Neural crest cell (in vitro differentiated cells): Measurements from ENCODE around the gene ARHGAP10. TPM values are rescaled to one million over a fixed set of nuclear protein-coding genes. Genes with fewer than 3 reads are reported as not detected.
"Not testable (repeated sequence)": the region's sequence is repeated elsewhere in the genome, so short reads cannot be mapped to it uniquely, and the experiment has no call there.

Source experiments
- DNase-seq: peaks from one replicate; pipeline ENCODE4 v3.0.0; 2021; ENCODE audit warnings: low read depth, mixed read lengths, low spot score
- H3K27ac Mint-ChIP-seq: one replicate; pipeline ENCODE4 v1.8.0; 2021; ENCODE audit warnings: mild to moderate bottlenecking, mixed read lengths; ENCODE audit not compliant: unreplicated experiment
- H3K27me3 Mint-ChIP-seq: 2 replicates; pipeline ENCODE4 v1.8.0; 2021; ENCODE audit warnings: low read depth, mild to moderate bottlenecking, mixed read lengths
- H3K36me3 Mint-ChIP-seq: 2 replicates; pipeline ENCODE4 v1.8.0; 2021; ENCODE audit warnings: low read depth, mild to moderate bottlenecking, mixed read lengths
- H3K4me1 Mint-ChIP-seq: 2 replicates; pipeline ENCODE4 v1.8.0; 2021; ENCODE audit warnings: mixed read lengths
- H3K4me3 Mint-ChIP-seq: one replicate; pipeline ENCODE4 v1.8.0; 2021; ENCODE audit warnings: mild to moderate bottlenecking, mixed read lengths
- H3K9me3 Mint-ChIP-seq: 2 replicates; pipeline ENCODE4 v1.8.0; 2021; ENCODE audit warnings: mixed read lengths
- total RNA-seq: library from RNA; stranded (reverse); gene quantifications from 2 replicates; pipeline ENCODE4 v1.2.1, GENCODE V29; 2021
- TF ChIP-seq, protein P1 (sequence below): fragments of 200-600 bp; sonication (generic); conservative IDR thresholded peaks from 2 replicates; pipeline ENCODE4 v1.5.0; 2021; ENCODE audit warnings: antibody characterized with exemption, mild to moderate bottlenecking

Gene ARHGAP10
- total RNA-seq, 1 donor from 2014 or later: 4.0 TPM

DNA sequence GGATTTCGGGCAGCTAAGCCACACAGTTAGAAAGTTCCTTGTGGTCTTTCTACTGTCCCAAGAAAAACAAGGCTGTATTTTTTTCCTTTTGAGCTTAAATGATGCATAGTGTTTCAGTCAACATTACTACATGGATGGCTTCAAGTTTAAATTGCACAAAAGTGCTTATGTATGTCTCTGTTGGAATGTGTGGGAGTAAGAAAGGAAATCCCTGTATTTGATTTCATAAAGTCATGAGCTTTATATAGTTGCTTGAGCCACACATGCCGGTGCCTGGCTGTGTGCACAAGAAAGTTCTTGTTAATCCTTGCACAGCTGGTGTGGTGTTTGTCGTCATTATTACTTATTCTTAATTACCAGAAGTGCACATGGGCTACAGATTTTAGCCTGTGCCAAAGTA is 262.2 kb downstream of the ARHGAP10 start:
- H3K27ac Mint-ChIP-seq: no peak overlapping the region
- no peaks in the 10 kb centered on the region for H3K9me3 Mint-ChIP-seq
- no peak overlapping the region for H3K4me3 Mint-ChIP-seq
- no peaks in the 10 kb centered on the region for H3K27me3 Mint-ChIP-seq
- no peak for DNase-seq
- TF ChIP-seq, protein P1, sequence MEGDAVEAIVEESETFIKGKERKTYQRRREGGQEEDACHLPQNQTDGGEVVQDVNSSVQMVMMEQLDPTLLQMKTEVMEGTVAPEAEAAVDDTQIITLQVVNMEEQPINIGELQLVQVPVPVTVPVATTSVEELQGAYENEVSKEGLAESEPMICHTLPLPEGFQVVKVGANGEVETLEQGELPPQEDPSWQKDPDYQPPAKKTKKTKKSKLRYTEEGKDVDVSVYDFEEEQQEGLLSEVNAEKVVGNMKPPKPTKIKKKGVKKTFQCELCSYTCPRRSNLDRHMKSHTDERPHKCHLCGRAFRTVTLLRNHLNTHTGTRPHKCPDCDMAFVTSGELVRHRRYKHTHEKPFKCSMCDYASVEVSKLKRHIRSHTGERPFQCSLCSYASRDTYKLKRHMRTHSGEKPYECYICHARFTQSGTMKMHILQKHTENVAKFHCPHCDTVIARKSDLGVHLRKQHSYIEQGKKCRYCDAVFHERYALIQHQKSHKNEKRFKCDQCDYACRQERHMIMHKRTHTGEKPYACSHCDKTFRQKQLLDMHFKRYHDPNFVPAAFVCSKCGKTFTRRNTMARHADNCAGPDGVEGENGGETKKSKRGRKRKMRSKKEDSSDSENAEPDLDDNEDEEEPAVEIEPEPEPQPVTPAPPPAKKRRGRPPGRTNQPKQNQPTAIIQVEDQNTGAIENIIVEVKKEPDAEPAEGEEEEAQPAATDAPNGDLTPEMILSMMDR: no peak
- H3K36me3 Mint-ChIP-seq: no peaks in the 10 kb centered on the region
- H3K4me1 Mint-ChIP-seq: peaks cover 12% of the 10 kb centered on the region

DNA sequence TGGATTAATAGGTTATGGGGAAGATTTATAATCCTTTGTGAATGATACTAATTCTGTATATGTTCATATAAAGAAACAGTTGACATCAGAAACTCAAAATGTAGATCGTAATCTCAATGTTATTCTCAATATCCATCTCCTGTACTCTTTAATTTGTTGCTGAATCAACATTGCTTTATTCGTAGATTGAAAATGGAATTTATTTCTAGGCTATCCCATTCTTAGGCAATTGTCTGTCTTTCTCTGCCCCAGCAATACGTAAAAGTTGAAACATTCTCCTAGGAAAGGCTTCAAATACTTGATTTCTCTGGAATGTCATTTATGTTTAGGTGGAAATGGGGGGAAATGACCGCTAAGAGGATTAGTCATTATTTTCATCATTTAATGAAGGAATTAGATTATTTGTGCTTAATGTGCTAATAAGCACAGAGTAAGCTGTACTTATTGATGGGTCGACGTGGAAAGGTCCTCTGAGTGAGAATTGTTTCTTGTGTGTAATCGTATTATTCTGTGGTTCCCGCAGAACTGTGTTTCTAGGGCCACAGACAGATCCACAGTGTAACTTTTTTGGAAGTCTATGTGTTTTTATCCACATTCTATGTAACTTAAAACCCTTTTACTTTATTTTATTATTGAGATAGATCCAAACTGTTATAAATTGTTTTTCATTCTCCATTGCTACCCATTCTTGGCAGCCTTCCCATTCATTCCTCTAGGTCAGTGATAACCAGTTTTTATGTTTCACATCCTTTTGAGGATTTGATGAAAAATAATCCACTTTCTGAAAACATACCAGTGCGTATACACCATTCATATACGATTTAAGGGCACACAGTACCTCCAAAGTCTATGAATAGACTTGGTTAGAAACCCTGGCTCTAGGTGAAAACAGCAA is 262.9 kb downstream of the ARHGAP10 start:
- Mint-ChIP-seq H3K27ac (no peak overlapping the region), H3K9me3 (no peaks in the 10 kb centered on the region), H3K27me3 (no peaks in the 10 kb centered on the region), H3K36me3 (no peaks in the 10 kb centered on the region), H3K4me1 (peaks cover 12% of the 10 kb centered on the region), H3K4me3 (no peak overlapping the region)
- TF ChIP-seq, protein P1: no peak
- DNase-seq: no peak

DNA sequence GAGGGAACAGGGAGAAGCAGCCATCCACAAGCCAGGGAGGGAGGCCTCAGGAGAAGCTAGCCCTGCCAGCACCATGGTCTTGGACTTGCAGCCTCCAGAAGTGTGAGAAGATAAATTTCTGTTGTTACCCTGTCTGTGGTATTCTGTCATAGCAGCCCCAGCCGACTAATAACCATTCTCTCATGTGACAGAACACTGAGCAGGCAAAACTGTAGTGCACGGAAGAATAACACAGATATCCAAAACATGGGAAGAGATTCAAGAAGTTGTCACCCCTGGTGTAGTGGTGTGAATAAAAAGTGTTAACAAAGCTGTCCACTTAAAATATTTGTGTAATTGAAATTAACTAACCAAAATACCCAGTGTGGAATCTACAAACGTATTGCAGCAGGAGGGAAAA is 265.0 kb downstream of the ARHGAP10 start:
- H3K27me3 Mint-ChIP-seq: no peaks in the 10 kb centered on the region
- no peaks in the 10 kb centered on the region for H3K9me3 Mint-ChIP-seq
- no peak for DNase-seq
- H3K27ac Mint-ChIP-seq: no peak overlapping the region
- peaks cover 4% of the 10 kb centered on the region for H3K4me1 Mint-ChIP-seq
- TF ChIP-seq, protein P1: no peak
- H3K36me3 Mint-ChIP-seq: no peaks in the 10 kb centered on the region
- H3K4me3 Mint-ChIP-seq: no peak overlapping the region

DNA sequence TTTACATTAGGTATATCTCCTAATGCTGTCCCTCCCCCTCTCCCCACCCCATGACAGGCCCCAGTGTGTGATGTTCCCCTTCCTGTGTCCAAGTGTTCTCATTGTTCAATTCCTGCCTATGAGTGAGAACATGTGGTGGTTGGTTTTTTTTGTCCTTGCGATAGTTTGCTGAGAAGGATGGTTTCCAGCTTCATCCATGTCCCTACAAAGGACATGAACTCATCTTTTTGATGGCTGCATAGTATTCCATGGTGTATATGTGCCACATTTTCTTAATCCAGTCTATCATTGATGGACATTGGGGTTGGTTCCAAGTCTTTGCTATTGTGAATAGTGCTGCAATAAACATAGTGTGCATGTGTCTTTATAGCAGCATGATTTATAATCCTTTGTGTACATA is 268.1 kb downstream of the ARHGAP10 start:
- H3K9me3 Mint-ChIP-seq, H3K4me1 Mint-ChIP-seq, H3K27ac Mint-ChIP-seq, H3K27me3 Mint-ChIP-seq, H3K36me3 Mint-ChIP-seq, DNase-seq, H3K4me3 Mint-ChIP-seq: not testable (repeated sequence)

DNA sequence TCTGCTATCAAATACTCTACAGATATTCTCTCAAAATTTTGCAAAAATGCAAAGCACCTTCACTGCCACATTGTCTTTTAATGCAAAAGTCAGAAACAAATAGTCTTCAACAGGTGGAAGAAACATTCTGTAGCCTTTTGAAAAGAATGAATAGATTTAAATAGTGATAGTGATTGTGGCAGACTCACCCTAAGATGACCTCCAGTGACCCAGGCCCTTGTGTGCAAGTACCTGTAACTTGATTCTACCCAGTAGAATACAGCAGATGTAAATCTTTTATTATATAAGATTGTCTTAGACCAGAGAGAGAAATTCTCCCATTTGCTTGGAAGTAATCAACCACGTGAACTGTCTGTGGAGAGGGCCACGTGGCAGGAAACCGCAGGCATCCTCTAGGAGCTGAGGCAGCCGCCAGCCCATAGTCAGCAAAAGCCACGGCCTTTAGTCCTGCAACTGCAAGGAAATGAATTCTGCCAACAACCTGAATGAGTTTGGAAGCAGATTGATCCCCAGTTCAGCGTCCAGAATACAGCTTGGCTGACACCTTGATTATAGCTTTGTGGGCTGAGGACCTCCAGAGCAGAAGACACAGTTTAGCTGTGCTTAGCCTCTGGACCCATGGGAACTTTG is 272.5 kb downstream of the ARHGAP10 start:
- Mint-ChIP-seq H3K36me3 (no peaks in the 10 kb centered on the region), H3K9me3 (no peaks in the 10 kb centered on the region), H3K27me3 (no peaks in the 10 kb centered on the region), H3K4me3 (no peak overlapping the region), H3K4me1 (no peaks in the 10 kb centered on the region), H3K27ac (no peak overlapping the region)
- DNase-seq: no peak
- TF ChIP-seq, protein P1: no peak

DNA sequence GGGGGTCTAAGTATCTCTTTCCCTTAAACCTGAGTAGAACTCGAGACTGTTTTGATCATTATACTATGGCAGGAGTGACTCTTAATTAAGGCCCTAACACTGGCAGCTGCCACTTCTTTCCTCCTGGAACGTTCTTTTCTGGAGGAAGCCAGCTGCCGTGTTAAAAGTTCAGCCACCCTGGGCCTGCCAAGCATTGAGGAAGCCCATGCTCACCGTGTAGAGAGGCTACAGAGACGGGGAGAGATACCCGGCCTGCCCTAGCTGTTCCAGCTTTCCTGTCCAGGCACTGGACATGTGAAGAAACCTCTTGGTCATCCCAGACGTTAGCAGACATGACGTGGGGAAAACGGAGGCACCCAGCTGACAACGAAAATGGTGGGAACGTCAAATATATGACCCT is 274.1 kb downstream of the ARHGAP10 start:
- Mint-ChIP-seq H3K27me3 (no peaks in the 10 kb centered on the region), H3K4me3 (no peak overlapping the region), H3K36me3 (no peaks in the 10 kb centered on the region), H3K27ac (no peak overlapping the region), H3K4me1 (no peaks in the 10 kb centered on the region), H3K9me3 (peaks cover 6% of the 10 kb centered on the region)
- TF ChIP-seq, protein P1: no peak
- no peak for DNase-seq
